ENCODE results near the gene IDE.
"Not testable (repeated sequence)": the region's sequence is repeated elsewhere in the genome, so short reads cannot be mapped to it uniquely, and the experiment has no call there.

IDE gene

GRCh38 chr10:92413011-92413410 lies 160.9 kb downstream of the IDE start:
- no peak for DNase-seq

GRCh38 chr10:92411406-92411805 lies 162.5 kb downstream of the IDE start:
- no peak for DNase-seq

GRCh38 chr10:92410501-92410900 lies 163.4 kb downstream of the IDE start:
- no peak for DNase-seq

- no peak for DNase-seq
Measured at GRCh38 chr10:92408017-92408361, 165.9 kb downstream of the IDE start.

GRCh38 chr10:92407305-92408016 lies 166.4 kb downstream of the IDE start:
- no peak for DNase-seq

GRCh38 chr10:92405419-92405924 lies 168.4 kb downstream of the IDE start:
- DNase-seq: no peak

- no peak for DNase-seq
Measured at GRCh38 chr10:92404612-92405418, 169.1 kb downstream of the IDE start.

GRCh38 chr10:92402234-92402633 lies 171.7 kb downstream of the IDE start:
- DNase-seq: not testable (repeated sequence)
